Tibial artery (tissue), 4 donors: ENCODE data around the gene TAF11L5.
"Not testable (repeated sequence)": the region's sequence is repeated elsewhere in the genome, so short reads cannot be mapped to it uniquely, and the experiment has no call there.

Experiments used
- DNase-seq, 2 donors: peaks; one replicate each; pipeline ENCODE4 v3.0.0-alpha.2; 2019
- H3K27ac ChIP-seq, 2 donors: fragments of 200-600 bp; sonication (generic) in 1 of 2; 1 replicate in 1 of 2; 2 replicates in 1 of 2; pipeline ENCODE4 v1.5.1; 2018 to 2019; ENCODE audit warnings: mild to moderate bottlenecking in 1 of 2
- H3K27me3 ChIP-seq, 2 donors: fragments of 200-600 bp; sonication (generic) in 1 of 2; one replicate each; pipeline versions ENCODE4 v1.5.1 to v1.6.0; 2016 to 2019
- H3K36me3 ChIP-seq, 3 donors: fragments of 200-600 bp; sonication (generic) in 2 of 3; one replicate each; pipeline ENCODE4 v1.5.1; 2016 to 2019; ENCODE audit warnings: mild to moderate bottlenecking in 2 of 3
- H3K4me1 ChIP-seq, 4 donors: fragments of 200-600 bp; sonication (generic) in 2 of 4; 1 replicate in 3 of 4; 2 replicates in 1 of 4; pipeline ENCODE4 v1.5.1; 2016 to 2019
- H3K4me3 ChIP-seq, 2 donors: fragments of 200-600 bp; sonication (generic) in 1 of 2; 1 replicate in 1 of 2; 2 replicates in 1 of 2; pipeline ENCODE4 v1.5.1; 2018 to 2019; ENCODE audit warnings: mild to moderate bottlenecking in 2 of 2
- H3K9me3 ChIP-seq, 3 donors: fragments of 200-600 bp; sonication (generic) in 1 of 3; one replicate each; pipeline ENCODE4 v1.5.1; 2016 to 2019
- intact Hi-C: fragments of 100-400 bp; cut with DNase I; formaldehyde crosslinking; loops from one replicate; pipeline ENCODE4 v1.15.0; 2023; ENCODE audit warnings: low total_unique reads
- TF ChIP-seq, protein P1 (sequence below), 2 experiments: fragments of 200-600 bp in 1 of 2; fragments of 450-650 bp in 1 of 2; IDR thresholded peaks; one replicate each; pipeline ENCODE4 v1.5.1; 2017 to 2019; ENCODE audit warnings: antibody characterized with exemption in 2 of 2, mild to moderate bottlenecking in 1 of 2, moderate library complexity in 1 of 2

TAF11L5 gene

GRCh38 chr5:17487174-17487512 lies 37.9 kb upstream of the TAF11L5 start:
- H3K27me3 ChIP-seq: no peaks in the 10 kb centered on the region
- H3K4me1 ChIP-seq: no peaks in the 10 kb centered on the region
- intact Hi-C loops: no loop called here
- no peaks in the 10 kb centered on the region for H3K36me3 ChIP-seq
- TF ChIP-seq, protein P1, sequence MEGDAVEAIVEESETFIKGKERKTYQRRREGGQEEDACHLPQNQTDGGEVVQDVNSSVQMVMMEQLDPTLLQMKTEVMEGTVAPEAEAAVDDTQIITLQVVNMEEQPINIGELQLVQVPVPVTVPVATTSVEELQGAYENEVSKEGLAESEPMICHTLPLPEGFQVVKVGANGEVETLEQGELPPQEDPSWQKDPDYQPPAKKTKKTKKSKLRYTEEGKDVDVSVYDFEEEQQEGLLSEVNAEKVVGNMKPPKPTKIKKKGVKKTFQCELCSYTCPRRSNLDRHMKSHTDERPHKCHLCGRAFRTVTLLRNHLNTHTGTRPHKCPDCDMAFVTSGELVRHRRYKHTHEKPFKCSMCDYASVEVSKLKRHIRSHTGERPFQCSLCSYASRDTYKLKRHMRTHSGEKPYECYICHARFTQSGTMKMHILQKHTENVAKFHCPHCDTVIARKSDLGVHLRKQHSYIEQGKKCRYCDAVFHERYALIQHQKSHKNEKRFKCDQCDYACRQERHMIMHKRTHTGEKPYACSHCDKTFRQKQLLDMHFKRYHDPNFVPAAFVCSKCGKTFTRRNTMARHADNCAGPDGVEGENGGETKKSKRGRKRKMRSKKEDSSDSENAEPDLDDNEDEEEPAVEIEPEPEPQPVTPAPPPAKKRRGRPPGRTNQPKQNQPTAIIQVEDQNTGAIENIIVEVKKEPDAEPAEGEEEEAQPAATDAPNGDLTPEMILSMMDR (IDR thresholded peaks at IDR 0.05): no peak
- no peak overlapping the region for H3K4me3 ChIP-seq
- no peak overlapping the region for H3K27ac ChIP-seq
- no peak for DNase-seq
- H3K9me3 ChIP-seq: no peaks in the 10 kb centered on the region

DNA sequence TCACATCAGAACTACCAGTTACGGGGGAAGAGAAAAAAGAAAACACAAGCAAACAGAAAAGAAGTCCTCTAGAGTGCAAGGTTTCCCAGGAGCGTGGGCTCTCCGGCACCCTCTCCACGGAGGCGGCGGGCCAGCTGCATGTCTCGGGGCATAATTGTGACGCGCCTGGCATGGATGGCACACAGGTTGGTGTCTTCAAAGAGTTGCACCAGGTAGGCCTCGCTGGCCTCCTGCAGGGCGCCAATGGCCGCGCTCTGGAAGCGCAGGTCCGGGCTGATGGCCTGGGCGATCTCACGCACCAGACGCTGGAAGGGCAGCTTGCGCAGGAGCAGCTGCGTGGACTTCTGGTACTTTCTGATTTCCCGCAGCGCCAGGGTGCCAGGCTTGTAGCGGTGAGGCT lies 33.8 kb upstream of the TAF11L5 start:
- H3K36me3 ChIP-seq, H3K27ac ChIP-seq, H3K4me3 ChIP-seq, H3K9me3 ChIP-seq, H3K27me3 ChIP-seq, DNase-seq, intact Hi-C loops, H3K4me1 ChIP-seq: not testable (repeated sequence)

- H3K9me3 ChIP-seq: no peaks in the 10 kb centered on the region
- H3K4me3 ChIP-seq: no peak overlapping the region
- H3K27me3 ChIP-seq: no peaks in the 10 kb centered on the region
- H3K4me1 ChIP-seq: no peaks in the 10 kb centered on the region
- no peak for DNase-seq
- no peak overlapping the region for H3K27ac ChIP-seq
- intact Hi-C loops: no loop called here
- TF ChIP-seq, protein P1 (IDR thresholded peaks at IDR 0.05): no peak
- no peaks in the 10 kb centered on the region for H3K36me3 ChIP-seq
Measured at GRCh38 chr5:17492770-17493169, 32.3 kb upstream of the TAF11L5 start.

- H3K27ac ChIP-seq: no peak overlapping the region
- intact Hi-C loops: no loop called here
- H3K4me1 ChIP-seq: no peaks in the 10 kb centered on the region
- no peaks in the 10 kb centered on the region for H3K27me3 ChIP-seq
- H3K9me3 ChIP-seq: no peaks in the 10 kb centered on the region
- H3K4me3 ChIP-seq: no peak overlapping the region
- no peak for DNase-seq
- TF ChIP-seq, protein P1 (IDR thresholded peaks at IDR 0.05): no peak
- H3K36me3 ChIP-seq: no peaks in the 10 kb centered on the region
Measured at GRCh38 chr5:17497446-17497845, 27.6 kb upstream of the TAF11L5 start.

DNA sequence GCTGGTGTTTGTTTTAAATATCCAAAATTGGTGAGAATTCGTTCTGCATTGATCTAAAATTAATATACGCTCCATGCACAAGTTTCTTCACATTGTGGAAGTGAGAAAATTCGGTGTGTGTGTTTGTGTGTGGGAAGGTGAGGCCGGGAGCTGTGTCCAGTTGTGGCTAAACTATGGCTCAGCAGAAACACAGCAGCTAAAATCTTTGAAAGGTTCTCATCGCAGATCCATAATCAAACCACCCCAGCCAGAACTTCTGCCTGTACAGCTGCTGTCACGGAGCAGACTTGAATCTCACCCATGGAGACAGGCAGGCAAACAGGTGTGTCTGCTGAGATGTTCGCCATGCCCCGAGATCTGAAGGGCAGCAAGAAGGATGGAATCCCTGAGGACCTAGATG lies 27.1 kb upstream of the TAF11L5 start, which contains the start of gene TAF11L2:
TSS of gene TAF11L2 (plus strand) at position 301 of the 400 bp plus-strand sequence.
- H3K9me3 ChIP-seq, intact Hi-C loops, DNase-seq, H3K27me3 ChIP-seq, H3K4me1 ChIP-seq, H3K36me3 ChIP-seq, H3K27ac ChIP-seq, H3K4me3 ChIP-seq: not testable (repeated sequence)

- intact Hi-C loops: no loop called here
- Histone ChIP-seq H3K9me3 (no peaks in the 10 kb centered on the region), H3K27ac (no peak overlapping the region), H3K36me3 (no peaks in the 10 kb centered on the region), H3K4me1 (no peaks in the 10 kb centered on the region), H3K27me3 (no peaks in the 10 kb centered on the region), H3K4me3 (no peak overlapping the region)
- TF ChIP-seq, protein P1 (IDR thresholded peaks at IDR 0.05): no peak
- DNase-seq: no peak
Measured at GRCh38 chr5:17511775-17512325, 13.2 kb upstream of the TAF11L5 start.

DNA sequence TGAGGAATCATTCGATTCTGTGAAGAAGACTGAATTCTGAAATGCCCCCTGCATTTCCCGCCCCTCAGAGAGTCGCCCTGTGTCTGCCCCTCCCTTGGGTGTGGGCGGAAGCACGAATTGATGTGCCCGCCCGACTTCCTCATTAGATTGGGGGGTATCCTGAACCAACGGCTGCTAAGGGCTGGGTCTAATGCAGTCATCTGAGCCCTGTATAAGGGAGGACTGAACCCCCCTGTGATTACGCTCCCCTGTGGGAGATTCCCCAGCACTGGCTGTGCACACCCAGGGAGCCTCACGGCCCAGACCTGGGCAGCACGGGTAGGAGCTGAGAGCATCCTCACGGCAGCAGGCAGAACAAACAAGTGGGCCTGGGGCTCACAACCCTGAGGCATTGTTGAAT lies 7.5 kb upstream of the TAF11L5 start:
- H3K4me3 ChIP-seq, H3K27me3 ChIP-seq, intact Hi-C loops, DNase-seq, H3K36me3 ChIP-seq, H3K9me3 ChIP-seq, H3K4me1 ChIP-seq, H3K27ac ChIP-seq: not testable (repeated sequence)

- H3K4me3 ChIP-seq, H3K27ac ChIP-seq, H3K27me3 ChIP-seq, H3K36me3 ChIP-seq, H3K4me1 ChIP-seq, DNase-seq, H3K9me3 ChIP-seq, intact Hi-C loops: not testable (repeated sequence)
Measured at GRCh38 chr5:17518067-17518466, 7.0 kb upstream of the TAF11L5 start, which contains the start of gene TAF11L3. Gene TAF11L3, plus strand, starts transcription at chr5:17518367.

DNA sequence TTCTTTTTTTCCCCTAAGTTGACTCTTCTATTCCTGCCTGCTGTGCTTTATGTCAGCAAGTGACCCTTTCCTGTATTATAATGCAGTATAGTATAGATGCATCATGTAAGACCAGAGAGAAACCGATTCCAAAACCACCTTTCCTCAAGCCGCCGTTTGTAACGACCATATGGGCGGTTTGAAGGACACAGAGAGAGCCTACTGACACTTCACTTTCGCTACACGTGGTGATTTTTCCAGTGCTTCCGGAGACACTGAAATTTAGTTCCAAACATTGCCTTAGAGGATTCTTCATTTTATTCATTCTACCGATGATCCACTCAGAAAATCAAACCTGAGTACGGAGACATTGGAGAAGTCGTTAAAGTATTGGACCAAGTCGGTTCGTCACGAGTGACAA lies 5.5 kb upstream of the TAF11L5 start:
- H3K9me3 ChIP-seq, H3K4me3 ChIP-seq, intact Hi-C loops, DNase-seq, H3K4me1 ChIP-seq, H3K27ac ChIP-seq, H3K27me3 ChIP-seq, H3K36me3 ChIP-seq: not testable (repeated sequence)

DNA sequence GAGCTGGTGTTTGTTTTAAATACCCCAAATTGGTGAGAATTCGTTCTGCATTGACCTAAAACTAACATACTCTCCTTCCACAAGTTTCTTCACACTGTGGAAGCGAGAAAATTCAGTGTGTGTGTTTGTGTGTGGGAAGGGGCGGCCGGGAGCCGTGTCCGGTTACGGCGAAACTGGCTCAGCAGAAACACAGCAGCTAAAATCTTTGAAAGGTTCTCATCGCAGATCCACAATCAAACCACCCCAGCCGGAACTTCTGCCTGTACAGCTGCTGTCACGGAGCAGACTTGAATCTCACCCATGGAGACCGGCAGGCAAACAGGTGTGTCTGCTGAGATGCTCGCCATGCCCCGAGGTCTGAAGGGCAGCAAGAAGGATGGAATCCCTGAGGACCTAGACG lies 3.5 kb upstream of the TAF11L5 start, which contains the start of gene TAF11L4:
TSS of gene TAF11L4 (plus strand) at position 301 of the 400 bp plus-strand sequence.
- intact Hi-C loops, H3K4me1 ChIP-seq, H3K27me3 ChIP-seq, H3K27ac ChIP-seq, H3K4me3 ChIP-seq, H3K9me3 ChIP-seq, H3K36me3 ChIP-seq, DNase-seq: not testable (repeated sequence)

DNA sequence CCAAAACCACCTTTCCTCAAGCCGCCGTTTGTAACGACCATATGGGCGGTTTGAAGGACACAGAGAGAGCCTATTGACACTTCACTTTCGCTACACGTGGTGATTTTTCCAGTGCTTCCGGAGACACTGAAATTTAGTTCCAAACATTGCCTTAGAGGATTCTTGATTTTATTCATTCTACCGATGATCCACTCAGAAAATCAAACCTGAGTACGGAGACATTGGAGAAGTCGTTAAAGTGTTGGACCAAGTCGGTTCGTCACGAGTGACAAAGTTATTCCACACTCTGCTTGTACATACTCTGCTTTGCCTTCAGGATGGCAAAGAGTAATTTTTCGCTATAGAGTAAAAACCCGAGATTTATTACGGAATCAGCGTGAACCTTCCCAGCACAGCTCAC lies 1.5 kb downstream of the TAF11L5 start:
- H3K4me3 ChIP-seq, H3K36me3 ChIP-seq, intact Hi-C loops, H3K27ac ChIP-seq, H3K27me3 ChIP-seq, H3K9me3 ChIP-seq, H3K4me1 ChIP-seq: not testable (repeated sequence)
- peak in 1 of 2 donors; percentile 69 for DNase-seq
